Embryonic facial prominence (tissue), 1 donor: ENCODE measurements around the gene COL7A1.

Experiments used
- DNase-seq: peaks from one replicate; pipeline ENCODE4 v3.0.0-alpha.2; 2016; ENCODE audit errors: extremely low spot score

The COL7A1 gene

DNA sequence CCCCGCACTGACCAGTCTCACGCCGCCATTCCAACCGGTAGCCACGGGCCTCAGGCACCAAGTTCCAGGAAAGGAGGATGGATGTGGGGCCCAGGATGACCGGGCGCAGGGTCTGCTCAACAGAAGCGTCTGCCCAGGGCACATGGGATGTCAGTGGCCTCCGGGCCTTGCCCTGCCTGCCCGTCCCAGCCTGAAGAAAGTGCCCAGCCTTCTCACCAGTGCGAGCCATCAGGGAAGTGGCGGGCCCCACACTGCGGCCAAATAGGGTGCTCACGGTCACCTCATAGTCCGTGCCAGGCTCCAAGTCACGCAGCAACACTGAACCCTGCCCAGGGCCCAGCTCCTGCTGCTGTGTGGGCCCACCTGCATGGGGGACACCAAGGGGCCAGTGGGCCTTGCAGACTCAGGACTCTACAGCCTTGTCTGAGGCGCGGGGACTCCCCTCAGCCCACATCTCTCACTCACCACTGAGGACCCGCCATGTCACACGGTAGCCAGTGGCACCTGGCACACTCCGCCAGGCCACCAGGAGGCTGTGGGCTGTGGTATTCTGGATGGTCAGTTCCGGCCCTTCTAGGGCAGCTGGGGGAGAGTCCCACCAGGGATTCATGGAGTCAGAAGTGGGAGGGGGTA lies 3.1 kb downstream of the COL7A1 start:
- no peak for DNase-seq

DNA sequence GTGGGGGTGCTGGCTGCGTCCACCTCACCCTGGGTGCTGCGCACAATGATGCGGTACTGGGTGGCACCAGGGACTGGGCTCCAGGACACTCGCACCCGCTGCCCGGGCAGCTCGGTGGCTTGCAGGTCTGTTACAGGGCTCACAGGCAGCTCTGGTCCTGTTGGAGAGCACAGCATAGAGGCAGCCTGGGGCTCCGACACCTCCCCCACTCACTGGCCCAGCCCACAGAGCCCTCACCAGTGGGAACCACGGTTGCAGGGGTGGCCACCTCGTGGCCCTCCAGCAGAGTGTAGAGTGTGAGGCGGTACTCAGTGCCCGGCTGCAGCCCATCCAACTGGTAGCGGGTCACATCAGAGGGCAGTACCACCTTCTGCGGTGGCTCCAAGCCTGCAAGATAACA lies 3.7 kb downstream of the COL7A1 start:
- DNase-seq, result no peak

DNA sequence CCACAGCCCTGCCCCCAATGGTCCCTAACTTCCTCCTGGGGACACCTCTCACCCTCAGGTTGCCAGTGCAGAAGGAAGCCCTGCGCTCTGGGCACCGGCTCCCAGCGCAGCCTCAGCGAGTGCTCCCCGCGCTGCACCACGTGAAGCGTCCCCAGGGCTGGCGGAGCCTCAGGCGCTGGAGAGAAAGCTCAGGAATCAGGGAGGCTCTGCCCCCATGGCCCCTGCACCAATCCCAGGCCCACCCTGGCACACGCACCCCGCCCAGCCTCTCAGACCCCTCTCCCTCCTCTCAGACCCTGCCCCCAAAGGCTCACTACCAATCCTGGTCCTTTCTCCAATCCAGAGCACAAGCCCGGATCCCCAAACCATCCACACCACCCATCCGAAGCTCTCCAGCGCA lies 6.9 kb downstream of the COL7A1 start:
- DNase-seq, result no peak

DNA sequence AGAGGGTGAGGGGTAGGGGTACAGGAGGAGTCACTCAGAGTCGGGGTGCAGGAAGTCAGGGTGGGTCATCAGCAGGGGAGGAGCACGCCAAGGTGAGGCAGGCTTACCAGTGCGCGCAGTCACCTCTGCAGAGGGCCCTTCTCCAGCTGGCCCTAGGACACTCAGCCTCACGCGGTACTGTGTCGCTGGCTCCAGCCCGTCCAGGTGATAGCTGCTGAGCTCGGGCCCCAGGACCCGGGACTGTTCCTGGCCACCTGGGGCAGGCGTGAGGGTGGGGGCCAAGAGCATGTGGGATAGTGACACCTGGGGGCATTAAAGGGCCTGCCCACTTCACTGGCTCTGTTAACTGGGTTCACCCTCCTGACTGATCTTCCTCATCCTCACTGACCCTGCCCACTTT lies 7.4 kb downstream of the COL7A1 start:
- no peak for DNase-seq

DNA sequence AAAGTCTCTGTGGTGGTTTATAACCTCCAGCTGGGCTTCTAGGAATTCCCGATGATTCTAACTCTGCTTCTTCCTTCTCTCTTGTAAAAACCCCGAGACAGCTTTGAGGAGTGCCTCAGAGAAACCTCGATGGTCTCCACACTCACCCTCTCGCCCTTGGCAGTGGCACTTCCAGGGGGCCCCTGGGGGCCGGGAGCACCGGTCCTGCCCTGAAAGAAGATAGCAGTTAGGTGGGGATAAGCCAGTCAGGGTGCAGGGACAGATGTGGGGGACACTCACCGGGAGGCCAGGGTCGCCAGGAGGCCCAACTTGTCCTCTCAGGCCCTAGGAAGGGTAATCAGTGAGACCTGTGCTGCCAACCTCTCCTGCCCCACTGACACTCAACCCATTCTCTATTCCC lies 9.7 kb downstream of the COL7A1 start:
- DNase-seq, result no peak

DNA sequence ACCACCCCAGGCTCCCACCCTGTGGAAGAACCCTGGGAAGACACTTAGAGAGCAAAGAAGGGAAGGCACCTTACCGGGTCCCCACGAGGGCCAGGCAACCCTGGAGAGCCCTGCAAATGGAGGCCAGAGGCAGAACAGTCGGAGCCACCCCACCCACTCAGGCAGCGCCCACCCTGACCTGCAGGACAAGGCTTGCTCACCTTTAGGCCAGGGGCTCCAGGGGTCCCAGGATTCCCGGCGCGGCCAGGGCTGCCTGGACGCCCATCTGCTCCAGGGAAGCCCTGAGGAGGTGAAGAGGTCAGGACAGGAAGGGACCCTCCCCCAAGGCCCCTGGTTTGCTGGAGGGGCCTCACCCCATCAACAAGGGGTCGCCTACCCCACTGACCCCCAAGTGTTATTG lies 10.3 kb downstream of the COL7A1 start:
- DNase-seq, result no peak

DNA sequence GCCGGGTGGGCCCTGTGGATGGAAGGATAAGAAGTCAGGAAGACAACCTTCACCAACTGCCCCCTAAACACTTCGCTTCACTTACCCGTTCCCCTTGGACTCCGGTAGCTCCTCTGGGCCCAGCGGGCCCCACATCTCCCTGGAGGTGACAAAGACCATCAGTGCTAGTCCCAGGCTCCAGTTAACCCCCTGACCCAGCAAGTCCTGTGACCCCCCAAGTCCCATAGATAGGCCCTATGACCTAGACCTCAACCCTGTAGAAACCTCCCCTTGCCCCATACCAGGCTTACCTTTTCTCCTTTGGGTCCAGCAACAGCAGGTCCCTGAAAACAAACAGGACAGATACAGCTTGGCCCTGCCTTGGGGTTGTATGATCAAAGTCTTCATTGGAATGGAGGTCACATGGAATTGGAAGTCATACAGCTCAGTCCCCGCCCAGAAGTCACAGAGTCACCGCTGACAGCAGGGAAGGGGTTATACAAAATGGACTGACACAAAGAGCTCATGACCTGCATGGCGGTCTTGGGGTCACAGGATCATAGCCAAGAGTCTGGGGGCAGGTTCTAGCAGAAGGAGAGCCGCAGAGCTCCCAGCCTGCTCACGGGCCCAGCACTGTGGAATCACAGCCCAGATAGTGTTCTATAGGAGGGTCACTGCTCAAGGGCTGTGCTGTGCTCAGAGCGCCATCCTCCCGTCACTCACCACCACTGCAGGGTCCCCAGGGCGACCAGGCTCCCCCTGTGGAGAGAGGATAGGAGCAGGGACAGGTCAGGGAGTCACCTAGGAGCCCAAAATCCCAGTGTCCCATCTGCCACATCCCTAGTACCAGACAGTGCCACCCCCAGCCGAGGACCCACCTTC lies 13.3 kb downstream of the COL7A1 start:
- no peak for DNase-seq

DNA sequence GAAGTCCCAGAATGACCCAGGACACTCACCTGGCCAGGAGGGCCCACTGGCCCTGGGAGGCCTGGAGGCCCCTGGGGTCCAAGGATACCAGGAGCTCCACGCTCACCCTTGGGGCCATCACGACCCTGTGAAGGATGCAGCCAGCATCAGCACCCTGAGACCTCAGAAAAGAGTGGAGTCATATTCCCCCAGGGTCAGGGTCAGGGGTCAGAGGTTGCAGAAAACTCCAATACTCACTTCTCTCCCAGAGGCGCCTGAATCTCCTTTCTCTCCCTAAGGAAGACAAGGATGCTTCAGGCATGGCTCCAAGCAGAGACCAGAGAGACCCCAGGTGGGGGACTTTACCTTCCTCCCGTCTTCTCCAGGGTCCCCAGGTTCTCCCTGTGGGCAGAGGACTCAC lies 18.5 kb downstream of the COL7A1 start:
- DNase-seq, result no peak

DNA sequence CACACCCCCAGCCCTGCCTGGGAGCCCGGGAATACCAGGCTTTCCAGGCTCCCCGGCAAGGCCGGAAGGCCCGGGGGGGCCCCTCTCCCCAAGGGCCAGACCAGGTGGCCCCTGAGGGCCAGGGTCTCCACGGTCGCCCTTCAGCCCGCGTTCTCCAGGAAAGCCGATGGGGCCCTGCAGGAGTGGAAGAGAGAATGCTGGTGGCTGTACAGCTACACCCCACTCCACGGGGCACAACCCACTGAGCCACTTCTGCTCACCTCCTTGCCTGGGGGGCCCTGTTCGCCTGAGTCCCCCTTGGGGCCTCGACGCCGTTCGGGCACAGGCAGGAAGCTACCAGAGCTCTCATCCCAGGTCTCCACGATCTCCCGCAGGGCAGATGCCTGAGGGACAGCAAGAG lies 19.8 kb downstream of the COL7A1 start:
- no peak for DNase-seq

DNA sequence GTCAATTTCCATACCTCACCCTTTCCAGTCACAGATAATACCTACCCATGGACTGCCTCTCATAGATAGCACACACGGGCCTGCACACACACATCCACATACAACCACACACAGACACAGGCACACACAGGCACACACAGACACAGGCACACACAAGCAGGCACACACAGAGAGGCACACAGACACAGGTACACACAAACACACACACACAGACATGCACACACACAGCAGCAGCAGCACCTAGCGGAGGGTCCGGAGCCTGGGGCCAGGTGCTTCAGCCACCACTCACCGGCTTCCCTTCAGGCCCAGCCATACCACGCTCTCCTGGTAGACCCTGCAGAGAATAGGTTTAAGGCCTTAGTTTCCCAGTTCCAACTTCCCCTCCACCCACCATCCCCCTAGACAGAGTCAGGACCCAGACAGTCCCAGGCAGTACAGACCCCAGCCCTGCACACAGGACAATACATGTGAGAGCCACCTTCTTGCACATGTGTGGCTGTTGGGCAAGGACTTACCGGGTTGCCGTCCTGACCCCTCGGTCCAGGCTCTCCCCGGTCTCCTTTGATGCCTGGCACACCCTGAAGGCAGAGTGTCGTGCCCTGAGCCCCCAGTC lies 21.1 kb downstream of the COL7A1 start:
- DNase-seq, result no peak

DNA sequence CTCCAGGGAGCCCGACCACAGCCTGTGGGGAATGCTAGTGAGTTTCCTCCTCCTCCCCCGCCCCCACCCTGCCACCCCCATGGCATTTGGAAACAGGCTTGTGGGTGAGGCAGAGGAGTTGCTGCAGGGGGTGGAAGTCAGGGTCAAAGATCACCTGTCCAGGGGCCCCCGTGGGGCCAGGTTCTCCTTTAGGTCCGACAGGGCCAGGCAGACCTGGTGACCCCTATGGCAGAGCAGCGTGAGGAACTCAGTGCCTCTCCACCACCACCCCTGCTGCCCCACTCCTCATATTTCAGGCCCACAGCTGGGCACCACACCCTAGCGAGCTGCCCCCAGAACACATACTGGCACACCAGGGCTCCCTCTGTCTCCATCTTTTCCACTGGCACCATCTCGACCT lies 22.6 kb downstream of the COL7A1 start:
- DNase-seq, result no peak

DNA sequence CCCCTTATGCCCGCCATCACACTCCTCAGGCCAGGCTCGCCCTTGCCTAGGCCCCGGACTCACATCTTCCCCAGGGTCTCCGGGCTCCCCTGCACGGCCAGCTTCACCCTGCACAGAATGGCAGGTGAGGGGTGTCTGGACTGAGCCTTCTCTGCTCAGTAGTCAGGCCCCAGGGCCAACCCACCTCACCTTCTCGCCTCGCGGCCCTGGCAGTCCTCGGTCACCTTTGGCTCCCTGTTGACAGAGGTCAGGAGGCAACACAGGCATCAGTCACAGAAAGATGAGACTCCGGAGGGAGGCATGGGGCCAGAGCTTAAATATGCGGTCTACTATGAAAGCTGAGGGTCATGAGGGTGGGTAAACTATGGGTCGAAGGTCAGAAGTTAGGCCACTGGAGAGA lies 23.2 kb downstream of the COL7A1 start:
- no peak for DNase-seq

DNA sequence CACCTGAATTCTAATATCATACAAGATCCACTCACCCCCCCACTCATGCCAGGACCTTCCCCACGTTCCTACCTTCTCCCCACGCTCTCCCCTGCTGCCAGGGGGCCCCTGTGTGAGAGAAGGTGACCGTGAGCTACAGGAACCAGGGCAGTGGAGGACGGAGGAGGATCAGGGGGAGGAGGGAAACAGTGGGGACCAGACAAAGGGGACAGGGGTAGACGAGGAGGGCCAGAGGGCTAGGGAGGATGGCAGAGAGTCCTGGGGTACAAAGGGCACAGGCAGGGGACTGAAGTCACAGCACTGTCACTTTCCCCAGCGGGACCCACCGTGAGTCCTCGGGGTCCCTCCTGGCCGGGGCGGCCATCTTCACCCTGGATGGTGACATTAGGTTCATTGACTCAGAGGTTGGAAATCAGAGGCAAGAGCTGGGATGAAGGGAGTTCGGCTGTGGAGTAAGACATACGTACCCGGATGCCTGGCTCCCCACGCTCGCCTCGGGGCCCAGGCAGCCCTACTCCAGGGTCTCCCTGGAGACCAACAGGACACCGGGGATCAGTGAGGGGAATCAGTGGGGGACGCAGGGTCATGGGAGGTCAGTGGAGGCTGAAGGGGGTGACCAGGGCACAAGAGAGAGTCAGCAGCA lies 25.2 kb downstream of the COL7A1 start:
- no peak for DNase-seq

DNA sequence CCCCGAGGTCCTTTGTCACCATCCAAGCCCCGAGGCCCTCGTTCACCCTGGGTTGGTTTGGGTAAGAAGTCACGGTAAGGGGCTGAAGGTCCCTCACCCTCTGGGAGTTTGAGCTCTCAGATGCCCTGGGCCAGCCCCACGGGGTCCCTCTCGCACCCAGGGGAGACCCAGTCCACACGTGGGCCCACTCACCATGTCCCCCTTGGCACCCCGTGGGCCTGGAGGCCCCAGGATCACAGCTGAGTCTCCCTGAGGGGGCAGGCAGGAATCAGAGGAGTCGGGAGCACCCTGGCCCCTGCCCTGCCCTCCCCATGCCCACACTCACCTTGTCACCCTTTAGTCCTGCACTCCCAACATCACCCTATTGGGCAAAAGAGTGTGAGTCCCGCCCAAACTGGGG lies 25.7 kb downstream of the COL7A1 start:
- no peak for DNase-seq

DNA sequence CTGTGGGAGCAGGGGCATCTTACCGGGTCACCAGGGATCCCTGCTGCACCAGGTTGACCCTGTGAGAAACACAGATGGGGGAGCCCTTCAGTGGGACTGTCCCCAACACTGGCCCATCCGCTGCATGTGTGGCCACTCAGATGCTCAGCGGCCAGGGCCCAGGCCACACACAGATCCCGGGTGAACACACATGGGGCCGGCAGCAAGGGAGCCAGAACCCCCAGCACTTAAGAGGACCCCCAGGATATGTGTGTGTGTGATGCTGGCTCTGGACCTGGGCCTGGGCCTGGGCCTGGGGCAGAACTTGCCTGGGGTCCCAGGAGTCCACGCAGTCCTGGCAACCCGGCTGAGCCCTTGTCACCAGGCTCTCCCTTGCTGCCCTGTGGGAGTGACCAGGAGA lies 26.7 kb downstream of the COL7A1 start:
- DNase-seq, result no peak

DNA sequence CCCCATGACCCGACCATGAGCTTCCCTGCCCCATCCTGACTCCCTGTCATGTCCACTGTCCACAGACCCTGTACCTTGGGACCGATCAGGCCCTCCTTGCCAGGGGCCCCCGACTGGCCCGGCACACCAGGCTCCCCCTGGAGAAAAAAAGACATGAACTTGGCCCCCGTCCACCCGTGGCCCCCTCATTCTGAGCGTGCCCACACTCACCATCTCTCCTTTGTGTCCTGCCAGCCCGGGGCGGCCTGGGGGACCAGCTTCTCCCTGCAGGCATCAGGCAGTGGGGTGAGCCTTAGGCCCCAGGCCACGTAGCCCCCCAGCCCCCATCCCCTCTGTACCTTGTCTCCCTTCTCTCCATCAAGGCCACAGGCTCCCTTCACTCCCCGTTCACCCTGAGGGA lies 27.6 kb downstream of the COL7A1 start:
- no peak for DNase-seq

DNA sequence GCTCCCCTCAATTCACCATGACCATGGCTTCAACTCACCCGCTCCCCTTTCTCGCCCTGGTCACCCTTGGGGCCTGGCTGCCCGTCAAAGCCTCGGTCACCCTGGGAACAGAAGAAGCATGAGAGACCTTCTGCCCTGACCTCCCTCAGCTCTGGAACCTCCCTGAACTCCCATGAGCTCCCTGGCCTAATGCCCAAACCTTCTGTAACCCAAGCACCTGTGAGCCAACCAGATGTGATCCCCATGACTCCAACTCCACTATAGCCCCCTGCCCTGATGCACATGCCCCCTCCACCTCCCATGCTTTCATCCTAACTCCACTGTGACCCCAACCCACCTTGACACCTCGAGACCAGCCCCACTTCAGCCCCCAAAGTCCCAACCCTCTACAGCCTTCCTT lies 28.0 kb downstream of the COL7A1 start:
- DNase-seq, result no peak

DNA sequence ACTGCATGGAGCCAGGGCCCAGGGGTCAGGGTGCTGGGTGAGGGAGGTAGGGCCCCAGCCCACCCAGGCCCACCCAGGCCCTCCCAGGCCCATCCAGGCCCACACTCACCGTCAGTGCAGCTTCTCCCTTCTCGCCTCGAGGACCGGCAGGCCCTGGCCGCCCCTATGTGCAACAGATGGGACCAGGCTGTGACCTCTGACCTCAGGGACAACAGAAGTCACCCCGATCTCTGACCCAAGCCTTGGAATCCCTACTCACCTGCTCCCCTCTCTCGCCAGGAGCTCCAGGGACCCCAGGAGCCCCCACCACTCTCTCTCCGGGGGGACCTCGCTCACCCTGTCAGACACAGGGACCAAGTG lies 28.7 kb downstream of the COL7A1 start:
- no peak for DNase-seq

DNA sequence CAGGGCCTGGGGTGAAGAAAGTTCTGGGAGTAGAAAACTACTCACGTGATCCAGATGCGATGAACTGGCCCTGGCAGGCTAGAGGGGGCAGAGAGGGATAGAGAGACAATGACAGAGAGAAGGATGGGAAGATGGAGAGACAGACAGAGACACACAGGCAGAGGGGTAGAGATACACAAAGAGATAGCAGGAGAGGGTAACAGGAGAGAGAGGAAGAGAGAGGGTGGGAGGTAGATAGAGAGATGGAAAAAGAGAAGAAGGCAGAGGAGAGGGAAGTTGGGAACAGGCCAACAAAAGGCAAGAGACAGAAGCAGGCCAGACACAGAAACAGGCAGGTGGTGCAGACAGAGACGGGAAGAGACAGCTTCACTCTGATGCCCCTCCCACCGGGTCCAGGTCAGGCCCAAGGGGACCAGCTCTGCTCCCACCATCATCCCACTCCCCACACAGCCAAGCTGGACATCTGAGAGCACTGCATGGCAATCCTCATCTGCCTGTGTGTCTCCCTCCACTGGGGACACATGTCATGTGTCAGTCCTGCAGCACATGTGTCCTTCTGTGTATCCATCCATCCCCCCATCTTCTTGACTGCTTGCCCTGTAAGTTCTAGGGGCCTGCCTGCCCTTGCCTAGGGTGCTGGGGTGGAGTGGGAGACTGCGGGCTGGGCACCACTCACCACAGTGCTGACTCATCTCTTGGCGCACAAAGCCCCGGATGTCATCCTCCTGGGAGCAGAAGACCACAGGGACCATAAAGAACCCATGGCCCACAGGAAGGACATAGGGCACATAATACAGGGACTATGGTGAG lies 29.3 kb downstream of the COL7A1 start:
- DNase-seq, result no peak

DNA sequence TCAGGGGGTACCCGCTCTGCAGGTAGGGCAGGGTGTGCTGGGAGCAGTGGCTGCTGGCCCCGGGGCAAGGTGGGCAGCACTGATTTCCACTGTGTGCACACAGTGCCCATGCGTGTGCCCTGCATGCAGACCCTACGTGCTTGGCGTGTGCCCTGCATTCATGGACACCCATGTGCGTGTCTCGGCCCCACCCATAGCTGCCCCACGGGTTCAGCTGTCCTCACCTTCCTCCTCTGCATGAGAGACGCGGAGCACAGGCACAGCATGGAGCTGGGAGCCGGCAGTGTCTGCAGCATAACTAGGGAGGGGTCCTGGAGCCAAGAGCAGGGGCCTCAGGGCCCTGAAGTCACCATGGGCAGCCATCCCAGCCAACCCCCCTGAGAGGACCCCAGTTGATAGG lies 29.9 kb downstream of the COL7A1 start:
- DNase-seq, result no peak

DNA sequence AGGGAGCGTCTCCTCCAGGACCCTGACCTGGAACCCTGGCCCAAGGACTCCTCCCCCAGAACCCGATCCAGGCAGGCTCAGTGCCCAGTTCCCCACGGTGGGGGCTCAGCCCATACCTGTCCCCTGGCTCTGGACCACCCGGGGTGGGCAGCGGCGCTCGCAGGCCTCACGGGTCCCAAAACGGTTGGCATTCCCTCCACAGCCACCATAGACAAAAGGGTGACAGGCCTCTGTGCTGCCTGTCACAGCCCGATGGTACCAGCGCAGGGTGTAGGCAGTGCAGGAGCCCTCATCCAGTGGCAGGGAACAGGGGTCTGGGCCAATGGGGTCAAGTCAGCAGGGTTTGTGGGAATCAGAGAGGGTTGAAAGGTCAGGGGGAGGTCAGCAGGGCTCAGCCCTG lies 30.5 kb downstream of the COL7A1 start:
- no peak for DNase-seq

DNA sequence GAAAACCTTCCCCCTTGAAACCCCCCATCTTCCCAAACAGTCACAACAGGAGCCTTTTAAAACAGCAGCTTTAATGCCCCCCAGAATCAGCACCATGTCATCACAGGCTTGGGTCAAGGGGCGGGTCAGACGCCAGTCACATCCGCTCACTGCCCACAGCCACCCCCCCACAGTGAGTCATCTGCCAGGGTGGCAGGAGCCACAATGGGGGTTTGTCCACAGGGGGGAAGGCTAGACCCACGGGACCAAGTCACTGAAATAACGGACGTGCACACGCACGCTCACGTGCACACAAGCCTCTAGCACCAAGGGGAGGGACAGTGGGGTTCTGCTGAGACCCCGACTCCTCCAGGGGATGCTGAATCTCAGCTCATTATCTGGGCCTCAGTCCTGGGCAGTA lies 31.1 kb downstream of the COL7A1 start:
- no peak for DNase-seq
